Superior temporal gyrus (tissue), 1 donor: Measurements from ENCODE around the gene ACP4.

Source experiments
- DNase-seq: peaks from one replicate; pipeline ENCODE4 v3.0.0-alpha.2; 2016; ENCODE audit errors: extremely low spot score

Gene ACP4

GRCh38 chr19:50822661-50823208 is 32.5 kb downstream of the ACP4 start:
- DNase-seq = no peak

GRCh38 chr19:50823389-50824042 is 33.3 kb downstream of the ACP4 start, which contains the start of gene KLK1:
TSS of gene KLK1 (minus strand) at chr19:50823787. CDS start at chr19:50823748, 39 bp downstream.
- no peak for DNase-seq

GRCh38 chr19:50826492-50827240 is 36.5 kb downstream of the ACP4 start:
- DNase-seq = no peak

GRCh38 chr19:50827476-50827875 is 37.3 kb downstream of the ACP4 start:
- DNase-seq = no peak

GRCh38 chr19:50829801-50830200 is 39.6 kb downstream of the ACP4 start:
- DNase-seq = no peak

- DNase-seq = no peak
These were observed 40.2 kb downstream of the ACP4 start for GRCh38 chr19:50830266-50831025.

GRCh38 chr19:50831026-50831396 is 40.8 kb downstream of the ACP4 start:
- DNase-seq = no peak

GRCh38 chr19:50832666-50833065 is 42.5 kb downstream of the ACP4 start:
- no peak for DNase-seq

GRCh38 chr19:50833117-50833801 is 43.0 kb downstream of the ACP4 start, which contains the start of gene KLK15:
TSS of gene KLK15 (minus strand) at chr19:50833574. CDS start at chr19:50831492, 2,082 bp downstream.
- DNase-seq = no peak

- DNase-seq = no peak
These were observed 43.6 kb downstream of the ACP4 start for GRCh38 chr19:50833802-50834167.

- DNase-seq = peak; percentile 6
These were observed 45.0 kb downstream of the ACP4 start for GRCh38 chr19:50835103-50835784.

GRCh38 chr19:50835785-50836542 is 45.7 kb downstream of the ACP4 start:
- DNase-seq = peak; percentile 34

GRCh38 chr19:50836543-50837195 is 46.5 kb downstream of the ACP4 start:
- no peak for DNase-seq

GRCh38 chr19:50837300-50837699 is 47.1 kb downstream of the ACP4 start:
- DNase-seq = no peak

- DNase-seq = no peak
These were observed 48.0 kb downstream of the ACP4 start for GRCh38 chr19:50838239-50838638.

- DNase-seq = no peak
These were observed 49.8 kb downstream of the ACP4 start for GRCh38 chr19:50839712-50840655.

- no peak for DNase-seq
These were observed 51.9 kb downstream of the ACP4 start for GRCh38 chr19:50842130-50842529.

GRCh38 chr19:50843205-50843604 is 53.0 kb downstream of the ACP4 start:
- no peak for DNase-seq
